Measurements from ENCODE around the gene BTBD18.

The BTBD18 gene

GRCh38 chr11:57762235-57762861 lies 10.7 kb upstream of the BTBD18 start:
- no peaks in the 10 kb centered on the region for H3K9me3 ChIP-seq
- H3K4me1 ChIP-seq, result no peaks in the 10 kb centered on the region
- TF ChIP-seq CTCF (IDR thresholded peaks at IDR 0.05; ENCODE audit: low read depth, low read length), result no peak
- H3K36me3 ChIP-seq, result no peaks in the 10 kb centered on the region
- DNase-seq, result no peak
- no peaks in the 10 kb centered on the region for H3K27me3 ChIP-seq
- H3K4me3 ChIP-seq (ENCODE audit: low read depth, low read length), result peak overlapping the region; percentile 91

- no peaks in the 10 kb centered on the region for H3K36me3 ChIP-seq
- TF ChIP-seq CTCF (IDR thresholded peaks at IDR 0.05; ENCODE audit: low read depth, low read length), result no peak
- H3K9me3 ChIP-seq, result no peaks in the 10 kb centered on the region
- H3K27me3 ChIP-seq, result no peaks in the 10 kb centered on the region
- peak within 1 kb of the TSS; percentile 91 for H3K4me3 ChIP-seq (ENCODE audit: low read depth, low read length)
- DNase-seq, result peak; percentile 79
- H3K4me1 ChIP-seq, result no peaks in the 10 kb centered on the region
Observed at GRCh38 chr11:57761301-57762234, 9.9 kb upstream of the BTBD18 start, which contains the start of gene CTNND1. Gene CTNND1 (plus strand): TSS chr11:57761802. CDS start chr11:57791479, 29,677 bp downstream.

GRCh38 chr11:57758174-57758573 lies 6.6 kb upstream of the BTBD18 start:
- H3K4me3 ChIP-seq (ENCODE audit: low read depth, low read length), result no peak overlapping the region
- no peak for DNase-seq
- no peaks in the 10 kb centered on the region for H3K4me1 ChIP-seq
- TF ChIP-seq CTCF (IDR thresholded peaks at IDR 0.05; ENCODE audit: low read depth, low read length), result no peak
- no peaks in the 10 kb centered on the region for H3K9me3 ChIP-seq
- H3K36me3 ChIP-seq, result no peaks in the 10 kb centered on the region
- H3K27me3 ChIP-seq, result no peaks in the 10 kb centered on the region

- Histone ChIP-seq H3K36me3 (no peaks in the 10 kb centered on the region), H3K9me3 (no peaks in the 10 kb centered on the region), H3K4me1 (no peaks in the 10 kb centered on the region), H3K27me3 (no peaks in the 10 kb centered on the region), H3K4me3 (ENCODE audit: low read depth, low read length) (no peak overlapping the region)
- DNase-seq, result no peak
- no peak for TF ChIP-seq CTCF (IDR thresholded peaks at IDR 0.05; ENCODE audit: low read depth, low read length)
Observed at GRCh38 chr11:57752954-57753353, 1.3 kb upstream of the BTBD18 start.

GRCh38 chr11:57751176-57751575 lies 443 bp downstream of the BTBD18 start:
- H3K9me3 ChIP-seq, result no peaks in the 10 kb centered on the region
- no peaks in the 10 kb centered on the region for H3K36me3 ChIP-seq
- no peak for TF ChIP-seq CTCF (IDR thresholded peaks at IDR 0.05; ENCODE audit: low read depth, low read length)
- H3K4me1 ChIP-seq, result no peaks in the 10 kb centered on the region
- DNase-seq, result no peak
- no peak overlapping the region for H3K4me3 ChIP-seq (ENCODE audit: low read depth, low read length)
- H3K27me3 ChIP-seq, result no peaks in the 10 kb centered on the region

GRCh38 chr11:57746920-57747319 lies 4.7 kb downstream of the BTBD18 start:
- no peaks in the 10 kb centered on the region for H3K4me1 ChIP-seq
- DNase-seq, result no peak
- H3K9me3 ChIP-seq, result no peaks in the 10 kb centered on the region
- no peaks in the 10 kb centered on the region for H3K27me3 ChIP-seq
- no peak overlapping the region for H3K4me3 ChIP-seq (ENCODE audit: low read depth, low read length)
- no peak for TF ChIP-seq CTCF (IDR thresholded peaks at IDR 0.05; ENCODE audit: low read depth, low read length)
- peaks cover 16% of the 10 kb centered on the region for H3K36me3 ChIP-seq

Measured in BE2C (cell line).